Fibroblast of lung (primary cell): ENCODE results near the gene VWA1. TPM values are rescaled to one million over a fixed set of nuclear protein-coding genes. Genes with fewer than 3 reads are reported as not detected.

Experiments
- DNase-seq, 2 donors: peaks; one replicate each; pipeline versions ENCODE4 v3.0.0 to v3.0.0-alpha.2; 2010; ENCODE audit warnings: low read depth in 2 of 2
- H2AFZ ChIP-seq: 2 replicates; pipeline ENCODE4 v1.5.1; 2012; ENCODE audit warnings: low read length, control low read depth, inconsistent platforms
- H3K27ac ChIP-seq: 2 replicates; pipeline ENCODE4 v1.5.1; 2011; ENCODE audit warnings: low read length, control low read depth; ENCODE audit not compliant: insufficient read depth
- H3K27me3 ChIP-seq: 2 replicates; pipeline ENCODE4 v1.5.1; 2011; ENCODE audit warnings: mild to moderate bottlenecking, low read length; ENCODE audit not compliant: control insufficient read depth, insufficient read depth
- H3K36me3 ChIP-seq: 2 replicates; pipeline ENCODE4 v1.5.1; 2011; ENCODE audit warnings: low read length; ENCODE audit not compliant: control insufficient read depth, insufficient read depth
- H3K4me1 ChIP-seq: 2 replicates; pipeline ENCODE4 v1.5.1; 2011; ENCODE audit warnings: low read length; ENCODE audit not compliant: control insufficient read depth, insufficient read depth; ENCODE audit errors: extremely low read depth
- H3K4me2 ChIP-seq: 2 replicates; pipeline ENCODE4 v1.5.1; 2011; ENCODE audit warnings: low read length, control low read depth; ENCODE audit not compliant: insufficient read depth; ENCODE audit errors: extremely low read depth
- H3K4me3 ChIP-seq, 4 experiments: fragments of 200-600 bp in 1 of 4; sonication (generic) in 1 of 4; replicated peaks in 1 of 4; 2 replicates each; pipeline ENCODE4 v1.5.1; 2011 to 2016; ENCODE audit warnings: low read length in 4 of 4, low read depth in 3 of 4, mild to moderate bottlenecking in 3 of 4, control low read depth in 2 of 4, inconsistent platforms in 1 of 4, mixed read lengths in 1 of 4; ENCODE audit not compliant: insufficient read depth in 1 of 4; ENCODE audit errors: control extremely low read depth in 1 of 4
- H3K79me2 ChIP-seq: 2 replicates; pipeline ENCODE4 v1.5.1; 2012; ENCODE audit warnings: mild to moderate bottlenecking, low read length, inconsistent platforms; ENCODE audit not compliant: control insufficient read depth, insufficient read depth
- H3K9ac ChIP-seq: 2 replicates; pipeline ENCODE4 v1.5.1; 2011; ENCODE audit warnings: mild to moderate bottlenecking, low read length, control low read depth; ENCODE audit not compliant: insufficient read depth
- H3K9me3 ChIP-seq: 2 replicates; pipeline ENCODE4 v1.5.1; 2012; ENCODE audit warnings: low read depth, low read length; ENCODE audit not compliant: control insufficient read depth, insufficient read depth
- H4K20me1 ChIP-seq: 2 replicates; pipeline ENCODE4 v1.5.1; 2011; ENCODE audit warnings: low read length; ENCODE audit not compliant: control insufficient read depth, insufficient read depth; ENCODE audit errors: extremely low read depth
- CTCF ChIP-seq, 2 donors: IDR thresholded peaks in 1 of 2; conservative IDR thresholded peaks in 1 of 2; 1 replicate in 1 of 2; 2 replicates in 1 of 2; pipeline ENCODE4 v1.5.1; 2011 to 2012; ENCODE audit warnings: low read length in 2 of 2, control low read depth in 1 of 2, inconsistent platforms in 1 of 2, low read depth in 1 of 2, mild to moderate bottlenecking in 1 of 2
- EZH2 ChIP-seq: IDR thresholded peaks from 2 replicates; pipeline ENCODE4 v1.5.1; 2012; ENCODE audit warnings: low read length, control low read depth, mild to moderate bottlenecking; ENCODE audit errors: missing control alignments
- polyA plus RNA-seq, 2 donors: library from polyadenylated mRNA; depleted of rRNA in 1 of 2; stranded (reverse) in 1 of 2; unstranded in 1 of 2; fragments of >200 nt; gene quantifications; 2 replicates each; pipeline ENCODE4 v1.2.1, GENCODE V29; 2011 to 2012; ENCODE audit warnings: missing spikeins in 1 of 2
- total RNA-seq: library from RNA; depleted of rRNA; stranded (reverse); fragments of >200 nt; gene quantifications from 2 replicates; pipeline ENCODE4 v1.2.1, GENCODE V29; 2014

VWA1 gene
- total and polyA plus RNA-seq, 2 donors (not counting 1 experiment from before 2014, with no cell fraction given), result 2.5 to 3.1 TPM

- DNase-seq, result no peak
- H2AFZ ChIP-seq, result no peak within 1 kb of the TSS
- no peaks in the 10 kb centered on the region for H3K27me3 ChIP-seq
- TF ChIP-seq EZH2 (no peak), CTCF (conservative IDR thresholded peaks at IDR 0.05 in 1 of 2, IDR thresholded peaks at IDR 0.05 in 1 of 2; ENCODE audit: low read depth in 1 of 2, low read length in 2 of 2) (no peak)
- H3K4me3 ChIP-seq, result peak within 1 kb of the TSS in 1 of 4 experiments; percentile 10
- no peaks in the 10 kb centered on the region for H4K20me1 ChIP-seq
- no peak within 1 kb of the TSS for H3K9ac ChIP-seq
- peaks cover 4% of the 10 kb centered on the region for H3K4me1 ChIP-seq
- no peaks in the 10 kb centered on the region for H3K36me3 ChIP-seq
- no peak within 1 kb of the TSS for H3K4me2 ChIP-seq
- no peaks in the 10 kb centered on the region for H3K9me3 ChIP-seq
- no peaks in the 10 kb centered on the region for H3K79me2 ChIP-seq
- no peak within 1 kb of the TSS for H3K27ac ChIP-seq
Measured at GRCh38 chr1:1421147-1421906, 14.2 kb upstream of the VWA1 start, which contains the start of gene ANKRD65. Gene ANKRD65 (minus strand): TSS chr1:1421276. CDS start chr1:1421005, 271 bp downstream.

- Histone ChIP-seq H3K79me2 (no peaks in the 10 kb centered on the region), H3K4me1 (peaks cover 4% of the 10 kb centered on the region), H3K9me3 (no peaks in the 10 kb centered on the region), H4K20me1 (no peaks in the 10 kb centered on the region), H3K27ac (no peak overlapping the region), H2AFZ (no peak overlapping the region), H3K9ac (no peak overlapping the region), H3K4me3 (no peak overlapping the region), H3K36me3 (no peaks in the 10 kb centered on the region), H3K4me2 (no peak overlapping the region), H3K27me3 (no peaks in the 10 kb centered on the region)
- DNase-seq, result no peak
- TF ChIP-seq EZH2 (no peak), CTCF (conservative IDR thresholded peaks at IDR 0.05 in 1 of 2, IDR thresholded peaks at IDR 0.05 in 1 of 2; ENCODE audit: low read depth in 1 of 2, low read length in 2 of 2) (no peak)
Measured at GRCh38 chr1:1421907-1422464, 13.5 kb upstream of the VWA1 start.

- H3K4me3 ChIP-seq, result no peak overlapping the region
- no peaks in the 10 kb centered on the region for H3K9me3 ChIP-seq
- H4K20me1 ChIP-seq, result no peaks in the 10 kb centered on the region
- peak in 1 of 2 donors; percentile 70 for DNase-seq
- H3K4me1 ChIP-seq, result peaks cover 4% of the 10 kb centered on the region
- TF ChIP-seq EZH2 (no peak), CTCF (conservative IDR thresholded peaks at IDR 0.05 in 1 of 2, IDR thresholded peaks at IDR 0.05 in 1 of 2; ENCODE audit: low read depth in 1 of 2, low read length in 2 of 2) (no peak)
- no peaks in the 10 kb centered on the region for H3K36me3 ChIP-seq
- H3K9ac ChIP-seq, result no peak overlapping the region
- H3K79me2 ChIP-seq, result no peaks in the 10 kb centered on the region
- no peak overlapping the region for H3K27ac ChIP-seq
- H3K4me2 ChIP-seq, result no peak overlapping the region
- no peak overlapping the region for H2AFZ ChIP-seq
- H3K27me3 ChIP-seq, result no peaks in the 10 kb centered on the region
Measured at GRCh38 chr1:1422465-1423244, 12.8 kb upstream of the VWA1 start.
